Measurements from ENCODE around the gene AK8.

The AK8 gene

DNA sequence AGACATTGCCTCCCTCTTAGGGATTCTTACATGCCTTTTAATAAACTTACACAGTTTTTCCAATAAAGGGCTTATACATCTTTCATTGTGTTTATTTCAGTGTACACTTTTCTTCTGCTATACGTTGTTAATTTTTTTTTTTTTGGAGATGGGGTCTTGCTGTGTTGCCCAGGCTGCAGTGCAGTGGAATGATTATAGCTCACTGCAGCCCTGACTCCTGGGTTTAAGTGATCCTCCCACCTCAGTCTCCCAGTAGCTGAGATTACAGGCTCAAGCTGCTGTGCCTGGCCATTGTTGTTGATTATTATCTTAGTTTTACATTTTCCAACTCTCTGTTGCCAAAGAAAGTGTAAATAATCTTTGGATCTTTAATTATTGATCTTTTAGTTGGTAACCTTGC, 118.0 kb downstream of the AK8 start:
- peaks cover 44% of the 10 kb centered on the region for H3K27me3 Mint-ChIP-seq
- no peak for DNase-seq (ENCODE audit: low spot score in 2 of 2)
- H3K27ac Mint-ChIP-seq (ENCODE audit: low read depth) = no peak overlapping the region
- no peak overlapping the region for H3K4me3 Mint-ChIP-seq
- ATAC-seq (replicated peaks; ENCODE audit: extremely low read depth, poor library complexity, severe bottlenecking) = no peak
- H3K9me3 Mint-ChIP-seq = no peaks in the 10 kb centered on the region
- no peaks in the 10 kb centered on the region for H3K4me1 Mint-ChIP-seq
- no peaks in the 10 kb centered on the region for H3K36me3 Mint-ChIP-seq (ENCODE audit: insufficient read depth)

DNA sequence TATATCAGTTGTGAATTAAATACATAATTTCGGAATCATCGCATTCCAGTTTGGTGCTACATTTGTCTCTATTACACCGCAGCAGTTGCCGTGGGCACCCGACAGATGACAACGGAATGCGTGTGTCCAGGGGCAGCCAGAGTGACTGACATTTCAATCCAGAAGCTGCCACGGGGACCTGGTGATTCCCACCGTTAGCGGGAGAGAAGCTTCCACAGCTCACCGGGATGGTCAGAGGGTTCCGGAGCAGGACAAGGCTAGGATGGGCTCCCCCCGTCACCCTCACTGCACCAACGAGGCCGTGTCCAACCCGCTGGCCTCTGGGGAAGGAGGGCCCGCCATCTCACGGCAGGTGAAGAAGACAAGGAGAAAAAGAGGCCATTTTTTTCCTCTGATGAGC, 121.1 kb downstream of the AK8 start:
- Mint-ChIP-seq H3K27me3 (peaks cover 49% of the 10 kb centered on the region), H3K4me1 (no peaks in the 10 kb centered on the region), H3K4me3 (no peak overlapping the region), H3K36me3 (ENCODE audit: insufficient read depth) (no peaks in the 10 kb centered on the region), H3K9me3 (no peaks in the 10 kb centered on the region), H3K27ac (ENCODE audit: low read depth) (no peak overlapping the region)
- ATAC-seq (replicated peaks; ENCODE audit: extremely low read depth, poor library complexity, severe bottlenecking) = no peak
- no peak for DNase-seq (ENCODE audit: low spot score in 2 of 2)

DNA sequence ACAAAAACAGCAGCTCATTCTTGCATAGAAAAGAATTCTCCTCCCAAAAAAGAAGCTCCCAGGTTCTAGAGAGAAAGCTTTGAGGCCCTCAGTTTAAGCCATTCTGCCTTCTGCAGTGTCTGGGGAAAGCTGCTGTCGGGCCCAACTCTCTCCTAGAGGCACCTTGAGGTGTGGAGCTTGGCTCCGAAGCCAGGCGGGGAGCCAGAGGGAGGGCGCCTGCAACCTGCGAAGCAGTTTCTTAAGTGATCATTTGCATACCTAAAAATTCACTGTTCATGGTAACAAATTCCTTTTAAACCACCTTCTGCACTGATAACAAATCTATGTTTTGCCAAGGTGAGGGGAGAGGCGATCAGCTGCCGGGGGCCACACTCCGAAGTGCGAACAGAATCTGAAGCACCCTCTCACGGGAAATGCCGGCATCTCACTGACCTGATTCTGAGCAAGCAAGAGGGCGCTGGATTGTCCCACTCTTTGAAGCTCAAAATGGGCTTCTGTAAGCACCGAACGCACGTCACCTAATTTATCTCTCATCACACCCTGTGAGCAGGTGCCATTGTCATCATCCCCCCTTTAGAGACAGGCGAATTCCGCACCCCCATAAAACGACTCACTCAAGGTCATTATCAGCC, 121.8 kb downstream of the AK8 start:
- Mint-ChIP-seq H3K4me3 (no peak overlapping the region), H3K27me3 (peaks cover 45% of the 10 kb centered on the region), H3K9me3 (no peaks in the 10 kb centered on the region), H3K36me3 (ENCODE audit: insufficient read depth) (no peaks in the 10 kb centered on the region), H3K27ac (ENCODE audit: low read depth) (no peak overlapping the region), H3K4me1 (no peaks in the 10 kb centered on the region)
- DNase-seq (ENCODE audit: low spot score in 2 of 2) = no peak
- no peak for ATAC-seq (replicated peaks; ENCODE audit: extremely low read depth, poor library complexity, severe bottlenecking)

DNA sequence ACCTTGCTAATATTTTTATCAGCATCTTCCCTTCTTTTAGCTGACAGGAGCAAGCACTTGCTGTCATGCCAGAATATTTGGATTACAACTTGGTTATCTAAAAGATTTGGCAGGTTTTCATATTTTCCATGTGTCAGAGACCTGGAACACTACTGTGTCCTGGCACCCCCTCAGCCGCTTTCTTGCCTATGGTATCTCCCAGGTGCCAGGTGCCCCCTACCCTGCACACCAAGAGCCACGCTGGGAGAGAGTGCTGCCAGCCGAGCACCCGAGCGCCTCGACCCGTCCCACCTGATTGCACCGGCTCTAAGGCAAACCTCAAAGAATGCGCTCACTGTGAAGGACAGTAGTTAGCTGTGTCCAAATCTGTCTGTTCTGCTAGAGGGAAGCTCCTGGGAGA, 123.0 kb downstream of the AK8 start:
- H3K4me1 Mint-ChIP-seq = no peaks in the 10 kb centered on the region
- no peaks in the 10 kb centered on the region for H3K9me3 Mint-ChIP-seq
- H3K27me3 Mint-ChIP-seq = peaks cover 47% of the 10 kb centered on the region
- no peak overlapping the region for H3K4me3 Mint-ChIP-seq
- ATAC-seq (replicated peaks; ENCODE audit: extremely low read depth, poor library complexity, severe bottlenecking) (no peak), DNase-seq (ENCODE audit: low spot score in 2 of 2) (no peak)
- no peak overlapping the region for H3K27ac Mint-ChIP-seq (ENCODE audit: low read depth)
- no peaks in the 10 kb centered on the region for H3K36me3 Mint-ChIP-seq (ENCODE audit: insufficient read depth)

DNA sequence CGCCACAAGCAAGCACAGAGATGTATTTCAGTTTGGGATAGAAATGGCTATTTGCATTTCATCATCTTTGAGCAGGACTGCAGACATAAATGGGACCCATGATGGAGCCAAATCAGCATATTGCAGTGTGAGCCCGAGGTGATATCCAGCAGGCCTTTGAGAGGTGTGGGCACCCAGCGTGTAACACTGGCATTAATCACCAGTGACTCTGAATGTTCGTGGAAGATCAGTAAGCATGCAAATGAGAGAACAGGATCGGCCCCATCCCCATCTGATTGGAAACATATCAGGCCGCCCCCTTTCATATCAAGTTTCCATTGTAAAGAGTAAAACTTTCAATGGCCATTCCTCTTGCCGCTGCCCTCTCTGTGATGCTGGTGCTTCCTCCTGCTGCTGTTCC, 123.8 kb downstream of the AK8 start:
- no peaks in the 10 kb centered on the region for H3K4me1 Mint-ChIP-seq
- H3K9me3 Mint-ChIP-seq = no peaks in the 10 kb centered on the region
- no peak overlapping the region for H3K4me3 Mint-ChIP-seq
- DNase-seq (ENCODE audit: low spot score in 2 of 2) (no peak), ATAC-seq (replicated peaks; ENCODE audit: extremely low read depth, poor library complexity, severe bottlenecking) (no peak)
- H3K36me3 Mint-ChIP-seq (ENCODE audit: insufficient read depth) = peaks cover 3% of the 10 kb centered on the region
- H3K27me3 Mint-ChIP-seq = peaks cover 47% of the 10 kb centered on the region
- H3K27ac Mint-ChIP-seq (ENCODE audit: low read depth) = no peak overlapping the region

DNA sequence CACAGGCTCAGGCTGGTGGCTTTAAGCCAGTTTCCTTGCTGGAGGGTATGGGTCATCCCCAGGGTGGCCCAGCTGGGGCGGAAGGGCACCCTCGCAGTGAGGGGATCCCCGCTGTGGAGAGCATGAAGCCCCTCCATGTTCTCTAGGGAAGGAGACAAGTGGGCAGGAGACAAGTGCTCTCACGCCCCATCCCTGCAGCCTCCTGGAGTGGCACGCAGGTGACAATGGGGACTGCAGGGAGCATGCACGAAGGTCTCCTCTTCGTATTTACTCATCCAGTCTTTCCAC, 124.5 kb downstream of the AK8 start:
- ATAC-seq (replicated peaks; ENCODE audit: extremely low read depth, poor library complexity, severe bottlenecking) (no peak), DNase-seq (ENCODE audit: low spot score in 2 of 2) (no peak)
- H3K4me1 Mint-ChIP-seq = no peaks in the 10 kb centered on the region
- peaks cover 3% of the 10 kb centered on the region for H3K36me3 Mint-ChIP-seq (ENCODE audit: insufficient read depth)
- H3K27ac Mint-ChIP-seq (ENCODE audit: low read depth) = no peak overlapping the region
- H3K27me3 Mint-ChIP-seq = peaks cover 48% of the 10 kb centered on the region
- no peak overlapping the region for H3K4me3 Mint-ChIP-seq
- no peaks in the 10 kb centered on the region for H3K9me3 Mint-ChIP-seq

DNA sequence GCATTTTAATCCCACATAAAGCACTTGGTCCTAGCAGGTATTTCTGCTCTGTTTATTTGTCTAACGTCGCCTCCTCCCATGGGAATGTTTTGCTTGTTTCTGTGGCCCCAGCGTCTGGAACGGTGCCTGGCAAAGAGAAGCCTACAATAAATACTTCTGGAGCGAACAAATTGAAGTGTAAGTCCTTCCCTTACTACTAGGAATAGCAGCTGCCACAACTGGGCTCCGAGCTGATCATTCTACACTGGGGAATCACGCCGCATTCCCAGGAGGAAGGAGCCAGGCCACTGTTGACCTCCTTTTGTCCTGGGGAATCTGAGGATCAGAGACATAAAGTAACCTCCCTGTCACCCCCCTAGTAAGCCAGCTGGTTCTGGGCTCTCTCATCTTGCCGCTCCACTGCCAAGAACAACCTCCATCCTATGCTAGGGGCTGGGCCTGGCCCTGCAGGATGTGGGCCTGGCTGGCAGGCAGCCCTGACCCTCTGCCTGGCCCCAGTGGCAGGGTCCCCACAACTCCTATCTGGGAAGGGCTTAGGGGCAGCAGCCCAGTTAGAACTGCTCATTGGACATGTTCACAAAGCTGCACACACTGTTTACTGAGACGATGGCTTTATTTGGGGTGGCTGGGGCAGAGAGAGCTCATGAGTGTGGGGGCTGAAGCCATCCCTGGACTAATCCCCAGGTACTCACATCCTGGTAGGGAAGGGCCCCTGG, 125.0 kb downstream of the AK8 start:
- peak overlapping the region; percentile 51 for H3K27ac Mint-ChIP-seq (ENCODE audit: low read depth)
- no peak for DNase-seq (ENCODE audit: low spot score in 2 of 2)
- peaks cover 3% of the 10 kb centered on the region for H3K36me3 Mint-ChIP-seq (ENCODE audit: insufficient read depth)
- H3K4me1 Mint-ChIP-seq = no peaks in the 10 kb centered on the region
- H3K27me3 Mint-ChIP-seq = peaks cover 48% of the 10 kb centered on the region
- no peak for ATAC-seq (replicated peaks; ENCODE audit: extremely low read depth, poor library complexity, severe bottlenecking)
- no peak overlapping the region for H3K4me3 Mint-ChIP-seq
- no peaks in the 10 kb centered on the region for H3K9me3 Mint-ChIP-seq

DNA sequence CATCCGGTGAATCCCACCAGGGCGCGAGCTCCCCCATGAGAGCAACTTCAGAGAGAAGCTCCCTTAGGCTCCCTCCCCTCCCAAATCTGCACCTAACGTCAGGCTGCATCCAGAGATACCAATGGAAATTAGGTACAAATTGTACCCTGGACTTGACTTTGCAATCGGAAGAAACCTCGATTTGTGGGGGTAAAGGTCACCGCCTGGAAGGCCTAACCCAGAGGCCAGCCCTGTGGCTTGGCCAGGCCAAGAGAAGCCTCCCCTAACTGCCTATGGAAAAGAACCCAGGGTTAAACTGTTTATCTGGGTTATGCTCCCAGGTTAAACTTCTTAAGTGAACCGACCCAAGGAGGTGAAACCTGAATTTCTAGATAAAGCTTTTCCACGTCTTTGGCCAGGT, 127.4 kb downstream of the AK8 start:
- H3K9me3 Mint-ChIP-seq = no peaks in the 10 kb centered on the region
- H3K36me3 Mint-ChIP-seq (ENCODE audit: insufficient read depth) = peaks cover 3% of the 10 kb centered on the region
- no peaks in the 10 kb centered on the region for H3K4me1 Mint-ChIP-seq
- no peak overlapping the region for H3K4me3 Mint-ChIP-seq
- H3K27ac Mint-ChIP-seq (ENCODE audit: low read depth) = no peak overlapping the region
- H3K27me3 Mint-ChIP-seq = peaks cover 42% of the 10 kb centered on the region
- no peak for DNase-seq (ENCODE audit: low spot score in 2 of 2)
- no peak for ATAC-seq (replicated peaks; ENCODE audit: extremely low read depth, poor library complexity, severe bottlenecking)

DNA sequence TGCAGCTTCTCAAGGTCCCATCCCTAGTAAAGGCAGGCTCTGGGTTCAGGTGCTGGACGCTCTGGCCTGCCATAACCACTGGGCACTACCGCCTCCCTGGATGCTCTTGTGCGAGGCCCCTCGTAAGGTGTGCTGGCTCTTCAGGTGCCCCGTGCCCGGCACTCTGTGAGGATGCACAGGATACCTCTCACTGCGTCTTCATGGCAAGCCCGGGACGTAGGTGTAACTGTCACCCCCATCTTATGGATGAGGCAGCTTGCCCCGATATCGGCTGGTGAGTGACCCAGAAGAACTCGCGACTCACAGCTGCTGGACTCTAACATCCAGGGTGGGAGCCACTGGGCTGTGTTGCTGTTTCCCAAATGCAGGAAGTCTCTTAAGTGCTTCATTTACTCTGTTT, 128.8 kb downstream of the AK8 start:
- DNase-seq (ENCODE audit: low spot score in 2 of 2) = no peak
- H3K9me3 Mint-ChIP-seq = no peaks in the 10 kb centered on the region
- no peak overlapping the region for H3K27ac Mint-ChIP-seq (ENCODE audit: low read depth)
- H3K4me3 Mint-ChIP-seq = no peak overlapping the region
- H3K4me1 Mint-ChIP-seq = no peaks in the 10 kb centered on the region
- H3K27me3 Mint-ChIP-seq = peaks cover 50% of the 10 kb centered on the region
- peaks cover 6% of the 10 kb centered on the region for H3K36me3 Mint-ChIP-seq (ENCODE audit: insufficient read depth)
- ATAC-seq (replicated peaks; ENCODE audit: extremely low read depth, poor library complexity, severe bottlenecking) = no peak

DNA sequence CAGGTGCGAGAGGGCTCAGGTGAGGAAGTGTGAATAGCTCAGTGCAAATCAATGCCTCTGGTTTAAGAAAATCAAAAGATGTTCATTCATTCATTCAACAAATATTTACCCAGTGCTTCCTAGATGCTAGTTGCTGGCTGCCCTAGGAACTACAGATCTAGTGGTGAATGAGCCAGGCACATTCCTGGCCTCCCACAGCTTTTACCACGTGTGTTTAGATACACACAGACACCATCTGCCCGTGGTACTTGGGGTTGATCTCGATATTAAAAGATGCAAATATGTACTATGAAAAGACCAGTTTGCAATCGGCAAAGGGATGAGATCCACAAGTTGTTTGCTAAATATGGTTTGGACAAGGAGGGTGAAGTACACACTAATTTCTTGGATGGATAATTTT, 129.6 kb downstream of the AK8 start:
- no peak for ATAC-seq (replicated peaks; ENCODE audit: extremely low read depth, poor library complexity, severe bottlenecking)
- no peak for DNase-seq (ENCODE audit: low spot score in 2 of 2)
- Mint-ChIP-seq H3K36me3 (ENCODE audit: insufficient read depth) (peaks cover 6% of the 10 kb centered on the region), H3K27me3 (peaks cover 58% of the 10 kb centered on the region), H3K27ac (ENCODE audit: low read depth) (no peak overlapping the region), H3K4me3 (no peak overlapping the region), H3K4me1 (no peaks in the 10 kb centered on the region), H3K9me3 (no peaks in the 10 kb centered on the region)

DNA sequence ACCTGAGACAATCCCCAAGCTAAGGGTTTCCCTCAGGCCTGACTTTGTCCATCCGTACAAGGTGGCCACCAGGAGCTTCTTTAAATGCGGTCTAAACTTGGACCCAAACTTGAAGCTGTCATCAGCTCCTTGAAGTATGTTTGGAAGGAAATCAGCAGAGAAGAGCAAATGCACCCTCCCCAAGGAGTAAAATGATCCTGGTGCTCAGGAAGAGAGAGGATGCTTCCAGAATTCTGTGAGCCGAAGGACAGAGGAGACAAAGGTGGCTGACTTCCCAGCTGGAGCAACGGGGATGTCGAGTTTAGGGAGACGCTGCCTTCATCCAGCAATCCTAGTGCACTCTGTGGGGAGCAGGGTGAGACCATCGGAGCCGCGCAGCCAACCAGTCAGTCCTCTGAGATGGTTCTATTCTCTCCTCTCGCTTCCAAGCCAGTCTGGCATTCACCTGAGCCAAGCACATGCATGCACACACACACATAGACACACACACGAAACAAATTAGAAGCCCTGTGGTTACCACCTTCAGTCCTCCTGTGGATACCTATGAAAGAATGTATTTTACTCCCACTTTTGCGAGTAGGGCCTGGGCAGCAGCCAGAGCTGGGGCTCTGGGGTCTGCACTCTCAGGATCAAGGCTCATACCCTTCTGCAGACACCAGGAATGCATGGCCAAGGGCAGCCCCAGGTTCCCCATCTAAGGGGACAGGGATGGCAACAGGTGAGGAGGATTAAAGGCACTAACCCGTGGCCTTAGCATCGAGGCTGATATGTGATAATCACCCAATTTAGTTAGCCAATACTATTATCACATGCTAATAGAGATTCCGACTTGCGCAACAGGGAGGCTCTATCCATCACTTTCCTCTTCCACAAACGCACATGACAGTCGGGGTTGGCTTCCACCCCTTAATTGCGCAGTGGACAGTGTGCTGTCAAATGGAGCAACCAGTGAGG, 132.1 kb downstream of the AK8 start:
- Mint-ChIP-seq H3K36me3 (ENCODE audit: insufficient read depth) (peaks cover 6% of the 10 kb centered on the region), H3K4me3 (no peak overlapping the region), H3K9me3 (no peaks in the 10 kb centered on the region), H3K27me3 (peaks cover 74% of the 10 kb centered on the region), H3K27ac (ENCODE audit: low read depth) (no peak overlapping the region), H3K4me1 (no peaks in the 10 kb centered on the region)
- no peak for DNase-seq (ENCODE audit: low spot score in 2 of 2)
- ATAC-seq (replicated peaks; ENCODE audit: extremely low read depth, poor library complexity, severe bottlenecking) = no peak

DNA sequence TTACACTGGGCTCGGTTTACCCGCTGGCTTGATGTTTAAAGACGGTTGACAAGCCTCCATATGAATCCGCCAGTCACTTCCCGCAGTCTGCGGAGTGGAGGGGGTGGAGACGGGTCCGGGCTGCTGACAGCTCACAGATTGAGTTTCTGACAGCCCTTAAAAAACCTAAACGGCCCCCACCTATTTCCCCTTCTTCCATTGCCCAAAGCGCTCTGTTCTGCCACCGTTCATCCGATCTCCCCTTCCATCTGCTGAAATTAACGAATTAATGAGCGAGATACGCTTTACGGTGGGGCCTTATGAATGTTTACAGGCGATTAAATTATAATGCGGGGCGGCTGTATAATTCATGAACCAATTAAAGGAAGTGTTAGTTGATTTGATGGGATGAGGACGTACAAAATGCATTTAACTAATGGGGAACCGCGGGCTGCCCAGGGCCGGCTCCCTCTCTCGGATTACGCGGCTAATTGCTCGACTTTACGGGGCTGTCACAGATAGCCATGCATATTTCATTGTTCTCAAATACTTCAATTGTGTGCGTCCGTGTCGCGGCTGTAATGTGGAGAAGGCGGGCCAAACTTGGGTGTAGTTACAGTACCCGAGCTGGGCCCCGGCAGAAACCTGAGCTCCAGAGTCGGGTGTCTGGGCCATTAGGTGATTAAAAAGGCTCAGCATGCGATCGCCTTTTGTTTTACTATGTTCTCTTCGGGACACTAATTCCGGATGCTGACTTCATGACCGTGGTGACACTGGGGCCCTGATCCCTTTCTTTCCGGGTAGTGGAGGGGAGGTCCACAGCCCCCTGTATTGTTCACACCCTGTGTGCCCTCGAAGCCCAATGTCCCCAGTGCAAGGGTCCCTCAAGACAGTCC, 133.0 kb downstream of the AK8 start:
- peaks cover 6% of the 10 kb centered on the region for H3K36me3 Mint-ChIP-seq (ENCODE audit: insufficient read depth)
- no peaks in the 10 kb centered on the region for H3K9me3 Mint-ChIP-seq
- DNase-seq (ENCODE audit: low spot score in 2 of 2) = no peak
- peaks cover 73% of the 10 kb centered on the region for H3K27me3 Mint-ChIP-seq
- no peak overlapping the region for H3K4me3 Mint-ChIP-seq
- no peaks in the 10 kb centered on the region for H3K4me1 Mint-ChIP-seq
- ATAC-seq (replicated peaks; ENCODE audit: extremely low read depth, poor library complexity, severe bottlenecking) = no peak
- no peak overlapping the region for H3K27ac Mint-ChIP-seq (ENCODE audit: low read depth)
